Measurements from ENCODE around the gene ASCC1. TPM values are rescaled to one million over a fixed set of nuclear protein-coding genes. Genes with fewer than 3 reads are reported as not detected.

The ASCC1 gene
- total RNA-seq, 1 donor from 2014 or later: 49.5 TPM

- TF ChIP-seq EZH2 (IDR thresholded peaks at IDR 0.05): no peak
- TF ChIP-seq, protein P1, sequence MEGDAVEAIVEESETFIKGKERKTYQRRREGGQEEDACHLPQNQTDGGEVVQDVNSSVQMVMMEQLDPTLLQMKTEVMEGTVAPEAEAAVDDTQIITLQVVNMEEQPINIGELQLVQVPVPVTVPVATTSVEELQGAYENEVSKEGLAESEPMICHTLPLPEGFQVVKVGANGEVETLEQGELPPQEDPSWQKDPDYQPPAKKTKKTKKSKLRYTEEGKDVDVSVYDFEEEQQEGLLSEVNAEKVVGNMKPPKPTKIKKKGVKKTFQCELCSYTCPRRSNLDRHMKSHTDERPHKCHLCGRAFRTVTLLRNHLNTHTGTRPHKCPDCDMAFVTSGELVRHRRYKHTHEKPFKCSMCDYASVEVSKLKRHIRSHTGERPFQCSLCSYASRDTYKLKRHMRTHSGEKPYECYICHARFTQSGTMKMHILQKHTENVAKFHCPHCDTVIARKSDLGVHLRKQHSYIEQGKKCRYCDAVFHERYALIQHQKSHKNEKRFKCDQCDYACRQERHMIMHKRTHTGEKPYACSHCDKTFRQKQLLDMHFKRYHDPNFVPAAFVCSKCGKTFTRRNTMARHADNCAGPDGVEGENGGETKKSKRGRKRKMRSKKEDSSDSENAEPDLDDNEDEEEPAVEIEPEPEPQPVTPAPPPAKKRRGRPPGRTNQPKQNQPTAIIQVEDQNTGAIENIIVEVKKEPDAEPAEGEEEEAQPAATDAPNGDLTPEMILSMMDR (IDR thresholded peaks at IDR 0.05): no peak
- TF ChIP-seq EZH2phosphoT487 (IDR thresholded peaks at IDR 0.05): no peak
- H3F3A ChIP-seq (ENCODE audit: low read depth): peaks cover 13% of the 10 kb centered on the region
- Mint-ChIP-seq H3K27ac (no peak overlapping the region), H3K27me3 (ENCODE audit: insufficient read depth, low read depth) (no peaks in the 10 kb centered on the region), H3K9me3 (no peaks in the 10 kb centered on the region), H3K4me3 (no peak overlapping the region), H3K4me1 (peaks cover 15% of the 10 kb centered on the region), H3K36me3 (peaks cover 30% of the 10 kb centered on the region)
- H3K4me2 ChIP-seq: no peak overlapping the region
- no peak overlapping the region for H3K4me3 ChIP-seq
- H3K4me1 ChIP-seq: peaks cover 6% of the 10 kb centered on the region
- H3K9ac ChIP-seq: no peak overlapping the region
- no peaks in the 10 kb centered on the region for H3K27me3 ChIP-seq
- H3K79me2 ChIP-seq (ENCODE audit: low read depth): peaks cover 32% of the 10 kb centered on the region
- DNase-seq (ENCODE audit: low spot score): no peak
- no peak overlapping the region for H3K27ac ChIP-seq
- peaks cover 23% of the 10 kb centered on the region for H3K36me3 ChIP-seq
- no peak overlapping the region for H2AFZ ChIP-seq (replicated peaks)
- H3K9me3 ChIP-seq (ENCODE audit: low read depth): no peaks in the 10 kb centered on the region
- peaks cover 14% of the 10 kb centered on the region for H4K20me1 ChIP-seq (ENCODE audit: low read depth)
Observed at GRCh38 chr10:72233621-72234020, 17.5 kb upstream of the ASCC1 start.

DNA sequence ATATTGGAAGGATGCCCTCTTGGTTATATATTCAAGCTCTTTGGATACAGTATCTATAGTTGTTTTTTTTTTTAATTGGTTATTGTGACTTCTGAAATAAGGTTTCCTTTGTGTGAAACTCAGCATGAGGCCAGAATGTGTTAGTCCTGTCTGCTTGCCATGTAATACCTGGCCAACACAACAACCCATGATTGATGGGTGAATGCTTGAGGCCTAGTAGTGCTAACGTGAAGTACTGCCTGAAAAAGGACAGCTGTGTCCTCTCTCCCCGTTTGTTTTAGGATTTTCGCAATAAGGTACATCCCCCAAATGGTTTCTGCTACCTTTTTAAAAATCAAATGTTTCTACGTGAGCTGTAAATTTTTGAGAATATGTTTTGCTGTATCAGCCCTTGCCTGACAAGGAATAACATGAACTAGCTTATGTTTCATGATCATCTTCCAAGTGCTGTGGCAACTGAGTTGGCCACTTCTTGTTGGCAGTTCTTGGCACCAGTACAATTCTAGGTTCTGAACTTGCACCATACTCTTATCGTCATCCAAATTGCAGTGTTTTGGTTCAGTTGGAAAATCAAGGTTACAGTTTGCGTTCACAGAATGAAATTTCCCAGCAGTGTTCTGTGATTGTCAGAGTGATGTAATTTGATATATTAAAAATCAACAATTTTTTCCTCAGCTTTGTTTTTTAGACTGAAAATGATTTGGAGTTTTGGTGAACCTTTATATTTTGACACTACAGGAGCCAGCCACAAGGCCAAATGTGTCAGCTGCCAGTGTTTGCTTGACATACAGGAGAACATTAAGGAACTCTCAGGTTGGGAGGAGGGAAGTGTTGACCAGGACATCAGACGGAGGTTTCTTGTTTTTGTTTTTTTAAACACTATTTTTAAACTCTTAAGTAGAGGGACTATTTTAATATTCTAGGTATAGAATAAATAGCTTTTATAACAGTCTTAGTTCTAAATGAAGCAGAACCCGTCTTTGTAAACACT, 13.5 kb upstream of the ASCC1 start:
- Mint-ChIP-seq H3K27ac (peak overlapping the region; percentile 40), H3K9me3 (no peaks in the 10 kb centered on the region), H3K4me3 (no peak overlapping the region), H3K4me1 (peaks cover 28% of the 10 kb centered on the region), H3K36me3 (peaks cover 22% of the 10 kb centered on the region), H3K27me3 (ENCODE audit: insufficient read depth, low read depth) (no peaks in the 10 kb centered on the region)
- no peaks in the 10 kb centered on the region for H3K9me3 ChIP-seq (ENCODE audit: low read depth)
- peaks cover 73% of the 10 kb centered on the region for H3K79me2 ChIP-seq (ENCODE audit: low read depth)
- H2AFZ ChIP-seq (replicated peaks): no peak overlapping the region
- no peak overlapping the region for H3K27ac ChIP-seq
- DNase-seq (ENCODE audit: low spot score): no peak
- peaks cover 6% of the 10 kb centered on the region for H3K4me1 ChIP-seq
- H3K27me3 ChIP-seq: no peaks in the 10 kb centered on the region
- peak overlapping the region; percentile 30 for H3K9ac ChIP-seq
- no peak overlapping the region for H3K4me3 ChIP-seq
- no peak overlapping the region for H3K4me2 ChIP-seq
- no peak for TF ChIP-seq EZH2phosphoT487 (IDR thresholded peaks at IDR 0.05)
- no peak for TF ChIP-seq EZH2 (IDR thresholded peaks at IDR 0.05)
- TF ChIP-seq, protein P1 (IDR thresholded peaks at IDR 0.05): no peak
- H3K36me3 ChIP-seq: peaks cover 28% of the 10 kb centered on the region
- H3F3A ChIP-seq (ENCODE audit: low read depth): peaks cover 16% of the 10 kb centered on the region
- H4K20me1 ChIP-seq (ENCODE audit: low read depth): peaks cover 23% of the 10 kb centered on the region

DNA sequence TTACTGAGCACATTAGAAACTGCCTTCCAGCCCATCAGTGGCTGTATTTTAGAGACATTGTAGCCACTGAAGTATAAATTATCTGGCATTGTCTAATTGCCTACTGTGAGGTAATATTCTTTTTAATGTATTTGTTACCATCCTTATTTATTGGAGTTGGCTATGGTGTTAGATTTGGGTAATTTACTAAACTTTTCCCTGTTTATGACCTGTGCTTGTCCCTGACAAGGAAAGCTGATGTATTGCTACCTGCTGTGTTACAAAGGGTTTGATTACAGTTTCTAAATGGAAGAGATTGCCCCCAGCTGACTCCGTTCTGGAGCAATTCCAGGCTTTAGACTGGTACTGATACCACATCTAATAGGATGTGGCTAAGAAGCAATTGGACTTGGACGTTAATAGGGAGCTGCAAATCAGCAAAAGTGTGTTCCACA, 12.3 kb upstream of the ASCC1 start:
- Histone ChIP-seq H3K79me2 (ENCODE audit: low read depth) (peaks cover 85% of the 10 kb centered on the region), H3K4me1 (peaks cover 6% of the 10 kb centered on the region), H3K9ac (no peak overlapping the region), H4K20me1 (ENCODE audit: low read depth) (peaks cover 28% of the 10 kb centered on the region), H3K4me3 (no peak overlapping the region), H3K4me2 (no peak overlapping the region), H3K36me3 (peaks cover 22% of the 10 kb centered on the region), H3K9me3 (ENCODE audit: low read depth) (no peaks in the 10 kb centered on the region), H3K27ac (no peak overlapping the region), H3F3A (ENCODE audit: low read depth) (peaks cover 19% of the 10 kb centered on the region), H3K27me3 (no peaks in the 10 kb centered on the region), H2AFZ (replicated peaks) (no peak overlapping the region)
- Mint-ChIP-seq H3K36me3 (peaks cover 18% of the 10 kb centered on the region), H3K9me3 (no peaks in the 10 kb centered on the region), H3K4me1 (peaks cover 31% of the 10 kb centered on the region), H3K27me3 (ENCODE audit: insufficient read depth, low read depth) (no peaks in the 10 kb centered on the region), H3K27ac (no peak overlapping the region), H3K4me3 (no peak overlapping the region)
- no peak for DNase-seq (ENCODE audit: low spot score)
- TF ChIP-seq EZH2phosphoT487 (IDR thresholded peaks at IDR 0.05) (no peak), EZH2 (IDR thresholded peaks at IDR 0.05) (no peak)
- TF ChIP-seq, protein P1 (IDR thresholded peaks at IDR 0.05): no peak

Data from neural progenitor cell (in vitro differentiated cells).